GM18867 (cell line): ENCODE results near the gene KAT8.

Experiments
- ATAC-seq: cut with Tn5 transposase; IDR thresholded peaks from one replicate; pipeline ENCODE4 v1.9.1; 2021; ENCODE audit warnings: mild to moderate bottlenecking, moderate library complexity; ENCODE audit not compliant: unreplicated experiment

KAT8 gene

GRCh38 chr16:31117384-31118222 is at the start of gene KAT8:
TSS of gene KAT8 (plus strand) at chr16:31117664. CDS start at chr16:31117682, 18 bp downstream.
- peak; percentile 86 for ATAC-seq

- no peak for ATAC-seq
Observed at GRCh38 chr16:31071861-31072260, 45.6 kb upstream of the KAT8 start.

GRCh38 chr16:31072540-31073141 is 44.8 kb upstream of the KAT8 start:
- peak; percentile 1 for ATAC-seq

DNA sequence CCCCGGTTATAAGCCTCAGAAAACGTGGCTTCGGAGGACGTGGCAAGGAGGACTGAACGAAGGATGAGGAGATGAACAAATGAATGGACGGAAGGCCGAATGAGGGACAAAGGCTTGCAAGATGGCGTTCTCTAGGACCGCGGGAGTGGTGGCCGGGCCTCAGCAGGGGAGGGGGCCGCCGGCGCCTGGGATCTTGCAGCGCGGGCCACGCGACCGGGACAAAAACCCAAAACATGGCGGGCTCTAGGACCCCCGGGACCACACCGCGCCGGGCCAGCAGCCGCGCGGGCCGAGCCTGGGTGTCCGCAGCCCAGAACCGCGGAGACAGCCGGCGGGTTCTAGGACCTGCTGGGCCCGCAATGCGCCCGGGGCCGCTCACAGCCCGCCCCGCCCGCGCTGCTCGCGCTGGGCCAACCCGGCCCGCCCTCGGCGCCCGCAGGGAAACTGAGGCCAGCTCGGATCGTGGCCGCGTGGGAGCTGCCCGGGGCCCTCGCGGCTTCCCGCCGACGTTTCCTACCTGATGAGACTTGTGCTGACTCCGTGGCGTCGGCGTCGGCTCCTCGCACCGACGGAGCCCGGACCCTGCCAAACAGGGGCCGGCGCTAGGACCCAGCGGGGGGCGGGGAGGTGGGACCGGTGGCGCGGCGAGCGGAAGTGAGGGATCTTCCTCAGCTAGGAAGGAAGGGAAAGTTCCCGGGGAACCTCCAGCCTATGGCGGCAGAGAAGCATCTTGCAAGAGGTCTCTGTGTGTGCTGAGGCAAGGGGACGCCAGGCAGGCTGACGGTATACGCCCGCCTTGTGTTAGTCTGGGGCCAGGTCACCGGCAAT is 44.1 kb upstream of the KAT8 start:
- ATAC-seq, result peak; percentile 54

DNA sequence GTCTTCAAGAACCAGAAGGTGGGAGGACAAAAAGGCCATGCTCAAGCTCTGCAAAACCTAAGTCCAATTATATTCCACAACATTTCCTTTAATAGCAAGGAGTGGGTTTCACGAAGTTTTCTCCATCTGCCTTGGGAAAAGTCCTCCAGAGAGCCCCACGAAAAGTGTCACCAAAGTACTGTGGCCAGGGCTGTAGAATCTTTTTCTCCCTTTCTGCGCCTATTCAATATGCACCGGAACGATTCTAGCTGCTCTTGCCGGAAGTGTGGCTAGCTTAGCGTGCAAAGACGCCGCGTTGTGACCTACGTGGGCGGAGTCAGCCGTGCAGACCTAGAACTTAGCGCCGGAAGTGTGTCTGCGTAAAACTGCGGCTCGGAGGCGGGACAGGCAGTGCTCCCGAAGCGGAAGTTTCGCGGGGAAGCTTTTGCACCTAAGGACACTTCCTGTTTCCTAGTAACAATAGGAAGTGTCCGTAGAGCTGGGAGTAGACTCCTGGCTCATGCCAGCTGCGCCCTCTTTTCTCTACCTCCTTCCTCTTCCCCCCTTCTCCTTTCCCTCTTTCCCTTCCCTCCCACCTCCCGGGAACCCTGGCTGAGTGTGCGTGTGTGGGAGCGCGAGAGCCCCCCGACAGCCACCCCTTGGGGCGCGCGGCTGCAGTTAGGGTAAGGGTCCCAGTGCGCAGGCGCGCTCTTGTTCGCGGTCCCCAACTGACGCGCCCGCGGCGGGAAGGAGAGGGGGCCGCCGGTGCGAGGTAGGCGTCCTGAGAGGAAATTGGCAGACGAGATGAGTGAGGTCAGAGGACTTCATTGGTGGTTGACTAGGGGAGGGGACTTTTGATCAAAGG is 43.3 kb upstream of the KAT8 start, which contains the start of the genes ZNF646 and ZNF668:
Gene ZNF646, plus strand, starts transcription at position 453 of the 844 bp plus-strand sequence. CDS start 1,903 bp downstream, outside the sequence.
Gene ZNF668, minus strand, starts transcription at position 271 of the 844 bp plus-strand sequence. CDS start 9,781 bp downstream, outside the sequence.
- peak; percentile 72 for ATAC-seq

- ATAC-seq, result no peak
Observed at GRCh38 chr16:31074814-31075183, 42.7 kb upstream of the KAT8 start.

- ATAC-seq, result no peak
Observed at GRCh38 chr16:31076319-31076718, 41.1 kb upstream of the KAT8 start.

DNA sequence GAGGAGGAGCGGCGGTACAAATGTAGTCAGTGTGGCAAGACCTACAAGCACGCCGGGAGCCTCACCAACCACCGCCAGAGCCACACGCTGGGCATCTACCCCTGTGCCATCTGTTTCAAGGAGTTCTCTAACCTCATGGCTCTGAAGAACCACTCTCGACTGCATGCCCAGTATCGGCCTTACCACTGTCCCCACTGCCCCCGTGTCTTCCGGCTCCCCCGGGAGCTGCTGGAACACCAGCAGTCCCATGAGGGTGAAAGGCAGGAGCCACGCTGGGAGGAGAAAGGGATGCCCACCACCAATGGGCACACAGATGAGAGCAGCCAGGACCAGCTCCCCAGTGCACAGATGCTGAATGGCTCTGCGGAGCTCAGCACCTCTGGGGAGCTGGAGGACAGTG is 40.4 kb upstream of the KAT8 start:
- no peak for ATAC-seq

GRCh38 chr16:31077592-31078396 is 39.7 kb upstream of the KAT8 start:
- no peak for ATAC-seq

- ATAC-seq, result no peak
Observed at GRCh38 chr16:31078597-31079341, 38.7 kb upstream of the KAT8 start.

DNA sequence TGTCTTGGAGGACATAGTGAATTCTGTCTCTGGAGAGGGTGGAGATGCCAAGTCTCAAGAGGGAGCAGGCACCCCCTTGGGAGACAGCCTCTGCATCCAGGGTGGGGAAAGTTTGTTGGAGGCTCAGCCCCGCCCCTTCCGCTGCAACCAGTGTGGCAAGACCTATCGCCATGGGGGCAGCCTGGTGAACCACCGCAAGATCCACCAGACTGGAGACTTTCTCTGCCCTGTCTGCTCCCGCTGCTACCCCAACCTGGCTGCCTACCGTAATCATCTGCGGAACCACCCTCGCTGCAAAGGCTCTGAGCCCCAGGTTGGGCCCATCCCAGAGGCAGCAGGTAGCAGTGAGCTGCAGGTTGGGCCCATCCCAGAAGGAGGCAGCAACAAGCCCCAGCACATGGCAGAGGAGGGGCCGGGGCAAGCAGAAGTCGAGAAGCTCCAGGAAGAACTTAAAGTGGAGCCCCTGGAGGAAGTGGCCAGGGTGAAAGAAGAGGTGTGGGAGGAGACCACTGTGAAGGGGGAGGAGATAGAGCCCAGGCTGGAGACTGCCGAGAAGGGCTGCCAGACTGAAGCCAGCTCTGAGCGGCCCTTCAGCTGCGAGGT is 38.0 kb upstream of the KAT8 start:
- ATAC-seq, result no peak

DNA sequence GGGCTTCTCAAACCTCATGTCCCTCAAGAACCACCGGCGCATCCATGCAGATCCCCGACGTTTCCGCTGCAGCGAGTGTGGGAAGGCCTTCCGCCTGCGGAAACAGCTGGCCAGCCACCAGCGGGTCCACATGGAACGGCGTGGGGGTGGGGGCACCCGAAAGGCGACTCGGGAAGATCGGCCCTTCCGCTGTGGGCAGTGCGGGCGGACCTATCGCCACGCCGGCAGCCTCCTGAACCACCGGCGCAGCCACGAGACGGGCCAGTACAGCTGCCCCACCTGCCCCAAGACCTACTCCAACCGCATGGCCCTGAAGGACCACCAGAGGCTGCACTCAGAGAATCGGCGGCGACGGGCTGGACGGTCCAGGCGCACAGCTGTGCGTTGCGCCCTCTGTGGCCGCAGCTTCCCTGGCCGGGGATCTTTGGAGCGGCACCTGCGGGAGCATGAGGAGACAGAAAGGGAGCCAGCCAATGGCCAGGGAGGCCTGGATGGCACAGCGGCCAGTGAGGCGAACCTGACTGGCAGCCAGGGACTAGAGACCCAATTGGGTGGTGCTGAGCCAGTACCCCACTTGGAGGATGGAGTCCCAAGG is 37.3 kb upstream of the KAT8 start:
- ATAC-seq, result no peak

- no peak for ATAC-seq
Observed at GRCh38 chr16:31080756-31081419, 36.6 kb upstream of the KAT8 start.

GRCh38 chr16:31081428-31082351 is 35.8 kb upstream of the KAT8 start:
- ATAC-seq, result no peak

DNA sequence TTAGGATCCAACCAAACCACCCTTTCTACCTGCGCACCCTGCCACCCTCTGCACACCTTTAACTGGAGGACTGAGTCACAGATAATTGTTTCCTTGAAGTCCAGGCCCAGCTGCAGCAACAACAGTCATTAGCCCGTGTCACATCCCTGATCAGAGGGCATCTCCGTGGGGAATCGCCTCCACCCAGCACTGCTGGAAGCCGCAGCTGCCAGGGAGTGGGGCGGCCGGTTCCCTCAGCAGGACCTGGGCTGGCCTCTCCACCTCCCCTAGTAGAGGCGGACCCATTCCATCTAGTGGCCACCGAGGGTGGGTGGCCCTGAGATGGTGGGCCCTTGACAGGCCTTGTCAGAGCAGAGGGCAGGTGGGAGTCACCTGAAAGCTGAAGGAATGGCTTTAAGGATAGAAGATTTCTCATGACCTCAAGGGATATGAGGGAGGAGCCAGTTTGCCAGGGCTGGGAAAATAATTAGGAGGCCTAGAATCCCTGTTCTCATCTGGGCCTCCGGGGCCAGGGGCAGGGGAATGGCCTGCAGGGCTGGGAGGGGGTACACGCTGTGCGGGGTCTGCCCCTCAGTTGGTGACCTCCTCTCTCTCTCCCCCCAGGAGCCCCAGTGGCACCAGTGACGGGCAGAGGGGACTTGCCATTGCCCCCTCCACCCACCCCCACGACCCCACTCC is 35.0 kb upstream of the KAT8 start:
- ATAC-seq, result no peak

GRCh38 chr16:31083081-31083480 is 34.4 kb upstream of the KAT8 start:
- no peak for ATAC-seq
